ENCODE results near the gene VAPA. TPM values are rescaled to one million over a fixed set of nuclear protein-coding genes. Genes with fewer than 3 reads are reported as not detected.
A peak's percentile ranks its signal among the peaks of the same experiment; 100 is the strongest.

Gene VAPA
- total RNA-seq, 1 donor from 2014 or later = 132 TPM

GRCh38 chr18:9928646-9929259, 14.9 kb downstream of the VAPA start:
- H3K9me3 Mint-ChIP-seq = no peaks in the 10 kb centered on the region
- no peak overlapping the region for H3K4me3 Mint-ChIP-seq
- peaks cover 13% of the 10 kb centered on the region for H3K36me3 Mint-ChIP-seq
- peaks cover 34% of the 10 kb centered on the region for H3K4me1 Mint-ChIP-seq (ENCODE audit: unreplicated experiment)
- TF ChIP-seq CTCF (conservative IDR thresholded peaks at IDR 0.05) = no peak
- no peaks in the 10 kb centered on the region for H3K27me3 Mint-ChIP-seq
- DNase-seq (ENCODE audit: extremely low spot score, unreplicated experiment) = no peak
- H3K27ac Mint-ChIP-seq = peak overlapping the region; percentile 12

- H3K27ac Mint-ChIP-seq = no peak overlapping the region
These were observed 16.6 kb downstream of the VAPA start for GRCh38 chr18:9930299-9930884.

GRCh38 chr18:9931146-9931545, 17.3 kb downstream of the VAPA start:
- Mint-ChIP-seq H3K4me3 (no peak overlapping the region), H3K27me3 (no peaks in the 10 kb centered on the region), H3K36me3 (peaks cover 18% of the 10 kb centered on the region), H3K9me3 (no peaks in the 10 kb centered on the region), H3K4me1 (ENCODE audit: unreplicated experiment) (peaks cover 24% of the 10 kb centered on the region), H3K27ac (no peak overlapping the region)
- DNase-seq (ENCODE audit: extremely low spot score, unreplicated experiment) = no peak
- no peak for TF ChIP-seq CTCF (conservative IDR thresholded peaks at IDR 0.05)

More at GRCh38 chr18:9930299-9930884, 16.6 kb downstream of the VAPA start:
- Mint-ChIP-seq H3K4me3 (no peak overlapping the region), H3K36me3 (peaks cover 18% of the 10 kb centered on the region), H3K4me1 (ENCODE audit: unreplicated experiment) (peaks cover 25% of the 10 kb centered on the region), H3K9me3 (no peaks in the 10 kb centered on the region), H3K27me3 (no peaks in the 10 kb centered on the region)
- no peak for TF ChIP-seq CTCF (conservative IDR thresholded peaks at IDR 0.05)
- DNase-seq (ENCODE audit: extremely low spot score, unreplicated experiment) = no peak

- H3K27ac Mint-ChIP-seq = no peak overlapping the region
- no peak overlapping the region for H3K4me3 Mint-ChIP-seq
- peaks cover 20% of the 10 kb centered on the region for H3K4me1 Mint-ChIP-seq (ENCODE audit: unreplicated experiment)
- H3K9me3 Mint-ChIP-seq = no peaks in the 10 kb centered on the region
- TF ChIP-seq CTCF (conservative IDR thresholded peaks at IDR 0.05) = no peak
- no peak for DNase-seq (ENCODE audit: extremely low spot score, unreplicated experiment)
- H3K27me3 Mint-ChIP-seq = no peaks in the 10 kb centered on the region
- peaks cover 18% of the 10 kb centered on the region for H3K36me3 Mint-ChIP-seq
These were observed 17.9 kb downstream of the VAPA start for GRCh38 chr18:9931678-9932077.

GRCh38 chr18:9933865-9934264, 20.0 kb downstream of the VAPA start:
- H3K4me3 Mint-ChIP-seq = no peak overlapping the region
- H3K4me1 Mint-ChIP-seq (ENCODE audit: unreplicated experiment) = peaks cover 3% of the 10 kb centered on the region
- H3K27ac Mint-ChIP-seq = no peak overlapping the region
- peaks cover 24% of the 10 kb centered on the region for H3K36me3 Mint-ChIP-seq
- H3K9me3 Mint-ChIP-seq = no peaks in the 10 kb centered on the region
- H3K27me3 Mint-ChIP-seq = no peaks in the 10 kb centered on the region
- no peak for DNase-seq (ENCODE audit: extremely low spot score, unreplicated experiment)
- TF ChIP-seq CTCF (conservative IDR thresholded peaks at IDR 0.05) = no peak
